GM21723 (cell line): Measurements from ENCODE around the gene DNAH11.
A peak's percentile ranks its signal among the peaks of the same experiment; 100 is the strongest.
"Not testable (repeated sequence)": the region's sequence is repeated elsewhere in the genome, so short reads cannot be mapped to it uniquely, and the experiment has no call there.

Experiments
- ATAC-seq: cut with Tn5 transposase; IDR thresholded peaks from one replicate; pipeline ENCODE4 v1.9.1; 2021; ENCODE audit warnings: mild to moderate bottlenecking, moderate library complexity; ENCODE audit not compliant: unreplicated experiment

The DNAH11 gene

DNA sequence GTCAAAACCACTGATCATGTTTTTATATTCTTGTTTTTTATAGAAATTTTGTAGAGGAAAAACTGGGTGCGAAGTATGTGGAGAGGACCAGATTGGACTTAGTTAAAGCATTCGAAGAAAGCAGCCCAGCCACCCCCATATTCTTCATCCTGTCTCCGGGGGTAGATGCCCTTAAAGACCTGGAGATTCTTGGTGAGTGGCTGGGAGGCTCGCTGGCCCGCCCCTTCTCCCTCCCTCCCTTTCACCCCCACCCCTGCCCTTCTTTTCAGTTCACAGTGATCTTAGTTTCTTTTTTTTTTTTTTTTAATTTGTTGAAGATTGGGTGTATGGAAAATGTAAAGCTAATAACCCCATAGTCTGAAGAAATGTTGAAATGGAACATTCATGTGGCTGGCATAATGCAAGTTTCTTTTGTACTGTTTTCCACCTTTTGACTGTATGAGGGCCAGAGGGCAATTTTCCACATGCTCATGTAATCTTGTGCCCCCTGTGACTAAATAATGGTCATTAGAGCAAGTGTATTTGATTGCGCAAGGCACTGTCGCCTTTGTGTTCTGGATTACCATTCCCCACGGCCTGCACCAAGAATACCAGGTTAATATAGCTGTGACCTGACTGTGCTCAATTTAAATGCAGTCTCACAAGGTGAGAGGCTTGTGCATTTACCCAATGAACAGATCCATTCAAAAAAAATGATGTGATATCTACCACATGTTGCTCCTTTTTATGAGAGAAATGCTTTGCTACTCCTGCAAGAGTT, 325.2 kb downstream of the DNAH11 start:
- ATAC-seq: no peak

DNA sequence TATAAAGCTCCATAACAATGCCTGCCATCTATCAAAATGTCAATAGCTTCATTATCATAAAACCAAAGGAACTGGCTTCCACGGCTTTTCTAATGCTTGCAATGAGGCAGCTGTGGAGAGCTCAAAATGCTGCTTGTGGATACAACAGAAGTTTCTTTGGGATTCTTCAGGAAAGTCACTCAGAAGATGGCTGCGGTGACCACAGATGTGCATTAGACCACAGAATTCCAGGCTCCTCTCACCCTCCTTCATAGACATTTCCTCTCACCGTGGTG, 325.7 kb downstream of the DNAH11 start:
- no peak for ATAC-seq

DNA sequence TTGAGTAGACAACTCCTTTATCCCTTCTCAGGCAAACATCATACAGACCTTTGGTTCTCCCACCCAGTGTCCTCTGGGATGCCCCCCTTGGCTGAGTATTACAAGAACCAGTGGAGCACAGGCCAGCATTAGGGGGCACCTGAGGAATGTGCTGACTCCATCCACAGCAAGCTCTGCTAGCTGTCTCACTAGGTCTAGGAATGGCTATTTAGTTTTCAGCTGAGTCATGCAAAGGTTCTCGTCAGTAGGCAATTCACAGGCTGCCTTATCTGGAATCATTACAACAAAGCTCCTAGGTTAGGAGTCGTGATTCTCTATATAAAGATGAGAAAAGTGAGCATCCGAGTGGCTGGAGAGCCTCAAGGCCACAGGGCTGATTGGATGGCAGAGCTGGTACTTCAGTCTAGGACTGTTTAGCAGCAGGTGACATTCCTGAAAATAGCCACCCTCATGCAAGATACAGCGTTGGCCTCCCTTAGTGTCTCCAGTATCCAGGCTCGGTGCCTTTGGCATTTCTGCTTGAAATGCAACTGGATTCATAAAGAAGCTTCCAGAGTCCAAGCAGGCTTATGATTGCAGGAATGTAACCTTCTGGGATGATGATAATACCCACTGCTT, 327.1 kb downstream of the DNAH11 start:
- ATAC-seq: no peak

DNA sequence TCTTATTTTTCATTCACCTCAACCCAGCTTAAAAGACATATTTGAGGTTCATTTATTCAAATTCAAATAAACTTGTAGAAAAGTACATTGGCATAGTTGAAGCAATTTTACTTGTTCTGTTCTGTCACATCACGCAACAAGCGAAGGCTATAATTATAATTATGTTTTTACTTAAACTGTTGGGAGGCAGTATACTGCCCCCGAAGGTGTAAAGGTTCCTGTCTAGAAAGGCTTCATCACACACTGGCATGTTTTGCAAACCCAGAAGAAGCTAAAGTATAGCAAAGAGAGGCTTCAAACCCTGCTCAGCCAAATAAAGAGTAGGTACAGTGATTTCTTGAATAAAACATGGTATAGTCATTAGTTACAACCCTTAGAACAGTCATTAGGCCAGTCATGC, 340.2 kb downstream of the DNAH11 start:
- no peak for ATAC-seq

DNA sequence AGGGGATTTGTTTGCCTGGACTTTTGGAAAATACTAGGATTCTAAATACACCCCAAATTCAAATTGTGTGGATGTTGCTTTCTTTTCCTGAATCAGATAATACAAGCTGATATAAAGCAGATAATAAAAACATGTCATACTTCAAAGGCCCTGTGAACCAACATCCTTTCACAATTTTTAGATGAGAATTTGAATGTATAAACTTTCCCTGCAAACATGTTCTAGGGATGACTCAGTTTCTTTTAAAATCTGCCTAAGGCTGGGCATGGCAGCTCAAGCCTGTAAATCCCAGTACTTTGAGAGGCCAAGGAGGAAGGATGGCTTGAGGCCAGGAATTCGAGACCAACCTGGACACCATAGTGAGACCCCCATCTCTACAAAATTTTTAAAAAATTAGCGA, 340.7 kb downstream of the DNAH11 start:
- not testable (repeated sequence) for ATAC-seq

DNA sequence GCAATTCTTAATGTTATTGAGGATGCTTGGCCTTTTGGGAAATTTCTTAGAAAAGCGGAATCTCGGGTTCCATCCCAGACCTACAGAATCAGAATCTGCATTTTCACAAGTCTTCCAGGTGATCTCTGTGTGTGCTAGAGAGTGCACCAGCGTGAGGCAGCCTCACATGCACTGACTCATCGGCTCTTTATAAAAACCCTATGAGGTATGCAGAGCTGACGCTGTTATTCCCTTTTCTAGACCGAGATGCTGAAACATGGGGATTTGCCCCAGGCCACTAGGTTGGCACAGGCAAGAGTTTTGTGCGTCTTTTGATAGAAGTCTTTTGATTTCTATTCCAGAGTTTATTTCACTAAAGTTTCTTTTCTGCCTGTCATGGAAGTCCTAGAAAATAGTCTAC, 341.7 kb downstream of the DNAH11 start:
- ATAC-seq: no peak

DNA sequence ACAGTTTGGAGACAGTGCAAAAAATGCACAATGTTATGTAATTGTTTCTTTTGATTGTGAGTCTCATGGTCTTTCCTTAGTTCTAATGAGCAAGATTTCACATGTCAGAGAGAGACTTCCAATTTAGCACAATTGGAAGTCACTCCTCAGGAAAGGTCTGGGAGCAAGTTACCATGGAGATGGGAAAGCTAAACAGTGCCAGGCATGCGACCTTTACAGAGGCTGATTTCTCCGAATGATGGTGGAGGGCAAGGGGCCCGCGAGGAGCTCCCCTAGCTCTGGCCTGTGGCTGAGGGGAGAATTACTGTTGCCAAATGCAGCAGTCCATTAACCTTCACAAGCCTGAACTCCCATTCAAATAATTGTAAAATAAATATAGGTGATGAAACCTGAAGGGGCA, 343.6 kb downstream of the DNAH11 start:
- ATAC-seq: no peak

DNA sequence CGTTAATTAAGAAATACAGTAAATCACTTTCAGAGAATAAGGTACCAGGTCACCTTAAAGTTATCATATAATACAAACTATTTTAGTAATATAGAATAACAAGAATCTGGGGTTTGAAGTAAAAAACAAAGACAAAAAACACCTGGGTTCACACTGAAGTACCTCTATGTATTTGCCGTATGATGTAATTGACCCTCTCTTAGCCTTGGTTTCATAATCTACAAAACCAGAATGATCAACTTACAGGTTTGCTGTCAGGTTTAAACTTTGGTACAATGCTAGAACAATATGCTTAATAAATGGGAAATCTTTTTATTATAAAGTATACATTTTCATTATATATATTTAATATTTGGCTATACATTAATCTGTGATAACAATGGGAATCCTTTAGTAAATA, 344.5 kb downstream of the DNAH11 start:
- ATAC-seq: no peak

DNA sequence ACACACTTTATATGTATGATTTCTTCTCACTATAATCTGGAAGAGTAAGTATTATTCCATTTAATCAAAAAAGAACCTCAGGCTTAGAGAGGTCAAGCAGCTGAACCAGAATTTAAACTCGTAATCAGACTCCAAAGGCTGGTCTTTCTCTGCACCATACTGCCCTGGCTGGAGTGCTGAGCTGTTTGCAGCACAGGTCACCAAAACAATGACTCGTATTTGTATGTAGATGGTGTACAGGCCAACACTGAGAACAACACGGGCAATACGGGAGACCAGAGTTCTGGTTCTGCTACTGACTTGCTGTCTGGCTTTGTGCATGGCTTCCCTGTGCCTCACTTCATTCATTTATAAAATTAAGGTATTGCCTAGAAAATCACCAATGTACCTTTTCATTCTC, 344.9 kb downstream of the DNAH11 start:
- no peak for ATAC-seq

DNA sequence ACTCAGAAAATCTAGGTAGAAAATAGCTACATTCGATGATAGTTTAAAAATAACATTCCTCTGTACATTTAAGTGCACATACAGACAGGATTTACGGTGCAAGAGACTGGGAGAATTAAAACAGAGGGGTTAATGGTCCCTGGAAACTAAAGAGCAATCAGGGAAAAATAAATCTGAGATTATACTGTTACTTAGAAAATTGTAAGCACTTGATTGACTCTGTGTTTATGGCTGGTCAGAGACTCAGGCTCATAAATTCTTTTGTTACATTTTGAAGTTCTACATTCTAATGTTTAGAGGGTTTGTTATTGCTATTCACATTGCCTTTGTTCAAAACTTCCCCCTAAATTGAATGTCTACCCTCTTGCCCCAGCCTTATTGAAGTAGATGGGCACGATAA, 348.5 kb downstream of the DNAH11 start:
- no peak for ATAC-seq

DNA sequence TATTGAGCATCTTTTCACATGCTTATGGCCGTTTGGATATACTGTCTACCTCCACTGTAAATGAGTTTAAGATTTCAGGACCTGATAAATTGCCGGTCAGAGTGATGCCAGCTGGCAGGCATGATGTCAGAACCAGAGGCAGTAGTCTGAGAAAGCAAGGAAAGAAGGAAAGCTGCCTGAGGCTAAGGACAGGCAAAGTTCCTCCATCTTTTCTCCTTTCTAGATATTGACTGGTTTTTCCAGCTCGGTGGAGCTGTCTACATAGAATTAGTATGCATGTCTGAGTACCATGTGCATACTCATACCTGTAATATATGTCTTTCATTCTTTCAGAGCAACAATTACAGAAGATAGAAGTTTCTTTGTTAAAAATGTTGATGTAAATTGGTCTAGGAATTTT, 350.6 kb downstream of the DNAH11 start:
- ATAC-seq: no peak

DNA sequence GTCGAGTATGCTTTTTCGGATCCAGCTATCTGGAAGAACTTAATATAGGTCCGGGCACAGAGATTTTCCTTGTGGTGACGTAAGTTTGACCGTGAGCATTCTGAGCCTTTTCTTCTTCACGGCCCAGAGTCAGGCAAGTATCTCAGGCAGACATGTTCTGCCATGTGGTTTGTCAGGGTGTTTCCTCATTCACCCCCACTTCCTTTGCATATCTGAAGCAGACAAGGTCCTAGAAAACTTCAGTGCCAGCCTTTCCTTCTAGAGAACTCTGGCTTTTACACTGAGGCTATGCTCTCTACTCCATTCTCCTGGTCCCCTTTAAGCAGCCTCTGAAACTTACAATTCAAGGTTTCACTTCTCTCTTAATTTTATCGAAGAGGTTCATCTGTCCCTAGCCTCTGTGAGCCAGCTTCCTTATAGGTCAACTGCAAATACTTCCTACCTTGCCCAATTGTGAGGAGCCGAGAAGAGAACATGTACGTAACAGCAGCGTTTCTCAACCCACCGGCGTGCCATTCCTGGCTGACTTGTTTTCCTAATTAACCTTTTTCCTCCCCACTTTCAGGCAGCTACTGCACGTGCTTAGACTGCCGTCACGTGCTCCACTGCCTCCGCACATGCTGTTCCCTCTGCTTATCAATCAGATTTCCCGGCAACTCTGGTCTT, 355.6 kb downstream of the DNAH11 start:
- peak; percentile 95 for ATAC-seq

DNA sequence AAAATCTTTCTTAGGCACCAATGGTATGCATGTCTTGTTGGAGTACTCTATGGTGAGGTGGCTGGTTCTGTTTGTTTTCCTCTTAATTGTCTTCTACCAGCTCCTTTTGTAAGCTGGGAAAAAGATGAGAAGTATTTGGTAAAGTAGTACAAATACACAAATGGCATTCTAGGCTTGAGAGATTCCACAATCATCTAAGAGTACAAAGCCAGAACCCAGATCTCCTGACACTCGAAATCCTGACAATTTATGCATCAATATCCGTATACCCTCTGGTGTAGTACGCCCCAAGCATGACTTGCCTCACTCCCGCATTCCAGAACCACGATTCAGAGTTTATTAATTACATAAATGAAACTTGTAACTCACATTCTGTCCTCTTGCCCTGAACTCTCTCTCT, 359.4 kb downstream of the DNAH11 start:
- ATAC-seq: no peak

DNA sequence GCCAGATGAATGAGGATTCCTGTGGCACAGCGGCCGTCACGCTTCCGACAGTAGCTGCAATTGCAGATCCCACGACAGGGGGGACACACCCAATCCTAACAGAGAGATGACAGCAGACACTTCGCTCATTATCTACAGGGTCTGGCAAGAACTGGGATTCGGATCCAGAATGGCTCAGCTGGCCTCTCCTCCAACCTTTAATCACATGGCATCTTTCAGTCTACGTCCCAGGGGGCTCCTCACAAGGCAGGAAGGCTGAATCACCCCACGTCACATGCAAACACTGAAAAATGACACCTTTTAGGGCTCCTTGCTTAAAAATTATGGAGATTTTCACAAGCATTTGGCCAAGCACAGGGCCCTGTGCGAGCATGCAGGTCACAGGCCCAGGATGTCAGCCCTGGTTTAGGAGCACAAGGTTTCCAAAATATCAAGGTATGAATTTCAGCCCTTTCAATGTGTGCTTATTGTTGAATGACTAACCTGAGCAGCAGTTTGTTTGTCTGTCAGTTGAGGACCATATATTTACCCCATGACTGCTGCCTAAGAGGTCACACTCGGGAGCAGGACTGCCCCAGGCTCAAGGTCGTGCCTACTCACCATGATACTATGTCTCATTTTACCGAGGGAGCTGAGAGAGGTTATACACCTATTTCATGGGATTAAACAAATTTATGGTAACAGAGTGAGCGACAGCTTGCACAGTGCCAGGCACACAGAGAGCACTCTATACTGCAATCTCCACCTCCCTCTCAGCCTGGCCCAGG, 360.4 kb downstream of the DNAH11 start:
- no peak for ATAC-seq

DNA sequence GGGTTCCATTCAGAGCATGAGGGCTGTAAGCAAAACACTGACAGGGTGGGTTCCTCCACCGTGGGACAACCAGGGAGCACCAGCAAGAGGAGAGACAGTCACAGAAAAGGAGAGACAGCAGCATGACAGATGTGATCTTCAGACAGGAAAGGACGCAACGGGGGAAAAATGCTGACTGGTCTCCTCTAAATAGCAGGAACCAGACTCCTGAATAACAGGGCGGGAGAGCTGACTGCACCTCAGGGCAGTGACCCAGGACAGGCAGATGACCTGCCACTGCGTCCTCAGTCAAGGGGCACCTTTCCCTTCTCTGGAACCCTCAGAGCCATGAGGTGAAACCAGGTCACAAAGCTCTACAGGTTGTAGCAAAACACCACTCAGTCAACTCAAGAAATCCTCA, 365.9 kb downstream of the DNAH11 start:
- no peak for ATAC-seq

DNA sequence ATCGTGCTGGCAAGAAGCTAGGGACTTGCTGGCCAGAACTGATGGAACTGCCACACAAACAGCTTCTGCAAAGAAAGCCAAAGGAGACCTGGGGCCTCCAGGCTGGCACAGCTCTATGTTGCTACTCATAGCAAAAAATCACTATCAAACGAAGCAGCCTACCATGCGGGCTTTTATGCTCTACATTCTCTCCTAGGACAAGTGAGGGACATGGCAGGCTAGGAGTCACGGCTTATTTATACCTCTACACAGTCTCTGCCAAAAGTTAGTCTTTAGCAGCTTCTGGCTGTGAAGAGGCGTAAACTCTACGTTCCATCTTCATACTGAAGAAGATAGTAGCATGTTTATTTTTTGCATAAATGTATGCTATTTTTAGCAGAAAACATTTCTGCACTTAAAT, 367.4 kb downstream of the DNAH11 start:
- ATAC-seq: no peak

DNA sequence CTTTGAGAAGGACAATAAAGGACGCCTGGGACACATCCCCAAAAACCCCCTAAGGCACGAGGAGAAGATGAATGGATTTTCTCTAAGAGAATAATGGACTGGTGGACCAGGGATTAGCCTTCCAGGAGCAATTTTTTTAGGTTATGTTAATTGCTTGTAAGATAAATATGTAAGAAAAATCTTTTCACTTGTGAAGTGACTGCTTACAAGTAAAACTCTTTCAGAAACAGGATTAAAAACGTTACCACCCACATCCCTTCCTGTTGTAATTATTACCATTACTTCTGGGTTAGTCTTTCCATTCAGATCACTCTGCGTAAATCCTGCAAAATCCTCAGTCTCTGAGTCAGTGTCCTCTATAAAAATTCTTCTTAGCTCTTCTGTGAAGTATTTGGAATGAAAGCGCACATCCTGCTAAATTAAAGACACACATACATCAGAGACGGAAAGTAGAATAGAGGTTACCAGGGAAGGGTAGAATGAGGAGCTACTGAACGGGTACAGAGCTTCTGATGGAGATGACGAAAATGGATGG, 368.6 kb downstream of the DNAH11 start:
- no peak for ATAC-seq

DNA sequence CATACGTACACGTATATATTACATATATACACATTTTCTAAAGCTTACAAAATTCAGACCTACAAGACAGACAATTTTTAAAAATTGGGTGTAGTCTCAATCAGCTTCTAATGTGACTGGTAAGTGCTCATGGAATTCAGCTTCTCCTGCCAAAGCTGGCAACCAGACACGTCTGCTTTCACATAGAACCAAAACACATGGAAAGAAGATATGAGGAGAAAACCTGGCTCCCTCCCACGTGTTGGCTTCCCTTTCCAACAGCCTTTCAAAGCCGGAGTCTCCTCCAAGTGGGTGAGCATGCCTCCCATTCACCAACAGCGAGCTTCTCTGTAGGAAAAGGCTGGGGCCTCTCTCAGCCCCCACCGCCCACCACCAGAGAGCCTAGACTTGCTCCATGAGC, 369.5 kb downstream of the DNAH11 start:
- ATAC-seq: no peak

DNA sequence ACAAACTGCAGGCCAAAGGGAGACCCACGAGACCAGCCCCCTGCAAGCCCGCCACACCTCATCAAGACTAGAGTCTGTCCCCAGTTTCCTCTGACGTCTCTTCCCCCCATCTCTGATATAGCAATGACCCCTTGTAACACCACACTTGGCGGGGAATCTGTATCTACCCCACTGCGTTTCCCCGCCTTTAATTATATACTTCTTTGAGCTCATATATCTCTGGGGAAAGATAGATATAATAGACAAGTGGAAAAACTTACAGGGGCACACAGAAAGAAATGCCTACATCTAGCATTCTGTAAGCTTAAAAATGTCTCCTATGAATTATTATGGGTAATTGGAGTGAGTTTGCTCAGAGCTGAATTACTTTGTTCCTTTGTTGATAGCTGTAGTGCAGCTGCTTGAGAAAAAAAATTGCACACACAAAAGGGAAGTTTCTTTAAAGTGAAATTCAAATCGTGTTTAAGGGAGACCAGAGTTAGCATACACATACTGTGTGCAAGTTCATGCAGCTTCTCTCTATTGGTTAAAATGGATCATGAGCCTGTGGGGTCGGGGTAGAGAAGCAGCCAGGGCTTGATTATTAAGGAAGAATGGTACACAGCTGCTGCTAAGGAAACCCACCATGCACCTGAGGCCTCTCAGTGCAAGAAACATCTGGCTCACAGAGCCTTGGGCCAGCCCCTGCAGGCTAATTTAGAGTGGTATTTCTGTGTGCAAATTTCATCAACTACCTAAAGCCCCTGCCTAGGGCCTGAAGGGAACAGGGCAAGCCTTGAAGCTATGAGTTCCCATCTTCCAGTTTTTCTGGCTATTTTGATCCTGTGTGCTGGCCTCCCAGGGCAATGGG, 370.3 kb downstream of the DNAH11 start:
- ATAC-seq: no peak

DNA sequence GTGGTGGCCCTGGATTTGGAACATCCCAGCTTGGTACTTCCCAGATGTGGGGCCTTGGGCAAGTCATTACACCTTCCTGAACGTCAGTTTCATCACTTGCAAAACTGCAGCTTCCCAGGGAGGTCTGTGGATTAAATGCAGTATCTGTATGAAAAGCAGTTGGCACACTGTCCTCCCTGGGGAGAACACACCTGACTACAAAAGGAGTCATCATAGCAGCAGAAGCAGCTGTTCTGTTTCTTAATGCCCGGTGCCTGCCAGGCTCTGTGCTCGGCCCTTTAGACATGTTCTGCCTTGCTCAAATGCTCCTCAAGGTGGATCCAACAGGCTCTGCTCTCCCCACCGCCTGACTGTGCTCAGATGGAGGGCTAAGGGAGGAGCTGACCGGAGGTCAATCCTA, 371.8 kb downstream of the DNAH11 start:
- ATAC-seq: no peak

DNA sequence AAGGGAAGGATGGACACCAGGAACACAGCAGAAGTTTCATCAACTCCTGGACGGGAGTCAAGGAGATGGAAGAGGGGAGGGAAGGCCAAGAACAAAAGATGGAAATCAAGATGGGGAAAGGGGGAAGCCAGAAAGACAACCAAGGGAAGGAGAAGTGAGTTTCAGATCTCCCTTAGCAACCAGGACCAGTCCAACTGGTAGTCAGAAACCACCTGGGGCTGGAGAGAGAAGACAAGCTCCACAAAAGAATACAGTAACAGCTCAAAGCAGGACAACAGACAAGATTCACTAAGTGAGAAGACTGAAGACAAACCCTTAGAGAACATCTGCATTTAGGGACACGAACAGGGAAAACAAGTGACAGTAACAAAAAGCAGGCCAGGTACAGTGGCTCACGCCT, 372.3 kb downstream of the DNAH11 start:
- no peak for ATAC-seq
